HG02885 (cell line): ENCODE results near the gene BAZ1B.
"Not testable (repeated sequence)": the region's sequence is repeated elsewhere in the genome, so short reads cannot be mapped to it uniquely, and the experiment has no call there.

Experiments
- ATAC-seq: cut with Tn5 transposase; IDR thresholded peaks from one replicate; pipeline ENCODE4 v1.9.1; 2021; ENCODE audit warnings: mild to moderate bottlenecking; ENCODE audit not compliant: unreplicated experiment, poor library complexity

The BAZ1B gene

DNA sequence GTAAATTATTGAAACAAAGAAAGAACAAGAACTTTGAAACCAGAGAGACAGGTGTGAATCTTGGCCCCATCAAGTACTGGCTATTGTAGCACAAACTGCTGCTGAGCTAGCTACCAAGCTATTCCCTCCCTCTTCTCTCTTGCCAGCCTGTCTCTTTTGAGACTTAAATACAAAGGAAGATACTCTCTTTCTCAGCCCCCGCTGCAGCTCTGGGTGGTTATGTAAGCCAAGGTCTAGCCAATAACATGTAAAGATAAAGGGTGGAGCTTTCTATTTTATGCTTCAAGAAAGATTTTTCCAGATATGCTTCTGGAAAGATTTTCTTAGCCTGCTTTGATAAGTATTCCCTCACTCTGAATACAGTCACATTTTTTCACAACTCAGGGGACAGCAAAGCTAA lies 17.2 kb downstream of the BAZ1B start:
- ATAC-seq: no peak

DNA sequence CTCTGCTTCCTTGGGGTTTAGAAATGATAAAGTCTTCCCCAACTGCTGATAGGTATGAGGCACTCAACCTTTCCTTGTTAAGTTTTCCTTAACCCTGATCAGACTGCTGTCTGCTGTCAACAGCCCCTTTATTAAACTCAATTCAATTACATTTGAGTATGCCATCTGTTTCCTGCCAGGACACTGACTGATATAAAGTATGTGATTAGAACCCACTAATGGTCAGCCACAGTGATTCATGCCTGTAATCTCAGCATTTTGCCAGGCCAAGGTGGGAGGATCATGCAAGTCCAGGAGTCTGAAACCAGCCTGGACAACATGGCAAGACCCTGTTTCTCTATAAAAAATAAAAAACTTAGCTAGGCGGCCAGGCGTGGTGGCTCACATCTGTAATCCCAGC lies 18.1 kb downstream of the BAZ1B start:
- no peak for ATAC-seq

DNA sequence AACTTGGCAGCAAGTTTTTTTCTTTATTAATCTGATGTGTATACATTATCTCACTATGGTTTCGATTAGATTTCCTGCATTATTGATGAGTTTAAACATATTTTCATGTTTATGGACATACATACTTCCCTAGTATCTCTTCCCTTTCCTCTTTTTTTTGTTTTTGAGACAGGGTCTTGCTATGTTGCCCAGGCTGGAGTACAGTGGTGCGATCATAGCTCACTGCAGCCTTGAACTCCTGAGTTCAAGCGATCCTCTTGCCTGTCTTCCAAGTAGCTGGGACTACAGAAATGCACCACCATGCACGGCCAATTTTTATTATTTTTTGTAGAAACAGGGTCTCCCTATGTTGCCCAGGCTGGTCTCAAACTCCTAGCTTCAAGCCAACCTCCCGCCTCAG lies 18.9 kb downstream of the BAZ1B start:
- ATAC-seq: no peak

DNA sequence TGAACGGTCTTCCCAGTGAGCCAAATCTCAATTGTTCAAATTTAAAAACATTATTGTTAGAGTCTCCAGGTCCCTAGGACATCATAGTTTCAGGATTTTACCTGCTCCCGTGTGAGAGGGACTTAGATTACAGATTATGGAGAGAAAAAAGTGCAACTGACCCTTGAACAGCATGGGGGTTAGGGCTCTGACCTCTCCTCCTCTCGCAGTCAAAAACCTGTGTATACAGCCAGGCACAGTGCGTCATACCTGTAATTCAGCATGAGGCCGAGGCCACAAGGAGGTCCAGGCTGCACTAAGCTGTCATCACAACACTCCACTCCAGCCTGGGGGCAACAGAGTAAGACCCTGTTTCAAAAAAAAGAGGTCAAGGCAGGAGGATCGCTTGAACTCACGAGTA lies 25.5 kb downstream of the BAZ1B start:
- no peak for ATAC-seq

DNA sequence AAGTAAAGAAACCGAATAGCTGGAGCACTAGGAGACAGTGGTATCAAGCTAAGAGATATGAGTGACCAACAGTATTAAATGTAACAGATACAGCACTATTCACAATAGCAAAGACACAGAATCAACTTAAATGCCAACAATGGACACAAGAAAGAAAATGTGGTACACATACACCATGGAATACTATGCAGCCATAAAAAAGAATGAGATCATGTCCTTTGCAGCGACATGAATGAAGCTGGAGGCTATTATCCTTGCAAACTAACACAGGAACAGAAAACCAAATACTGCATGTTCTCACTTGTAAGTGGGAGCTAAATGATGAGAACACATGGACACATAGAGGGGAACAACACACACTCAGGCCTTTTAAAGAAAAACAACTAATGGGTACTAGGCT lies 26.6 kb downstream of the BAZ1B start:
- not testable (repeated sequence) for ATAC-seq

DNA sequence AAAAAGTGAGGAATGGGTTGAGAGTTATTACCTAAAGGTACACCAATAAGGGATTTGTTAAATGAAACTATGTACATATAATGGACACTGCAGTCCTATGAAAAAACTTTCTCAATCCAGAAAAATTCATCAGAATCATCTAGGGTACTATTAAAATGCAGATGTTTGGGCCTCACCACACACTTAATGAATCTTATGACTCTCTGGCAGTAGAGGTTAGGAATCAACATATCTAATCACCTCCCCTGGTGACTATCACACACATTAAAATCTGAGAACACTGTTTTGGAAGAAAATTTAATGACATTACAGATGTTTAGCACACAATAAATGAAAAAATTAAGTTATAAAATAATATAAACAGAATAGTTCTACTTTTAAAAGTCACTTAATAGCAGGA lies 32.1 kb downstream of the BAZ1B start:
- no peak for ATAC-seq

DNA sequence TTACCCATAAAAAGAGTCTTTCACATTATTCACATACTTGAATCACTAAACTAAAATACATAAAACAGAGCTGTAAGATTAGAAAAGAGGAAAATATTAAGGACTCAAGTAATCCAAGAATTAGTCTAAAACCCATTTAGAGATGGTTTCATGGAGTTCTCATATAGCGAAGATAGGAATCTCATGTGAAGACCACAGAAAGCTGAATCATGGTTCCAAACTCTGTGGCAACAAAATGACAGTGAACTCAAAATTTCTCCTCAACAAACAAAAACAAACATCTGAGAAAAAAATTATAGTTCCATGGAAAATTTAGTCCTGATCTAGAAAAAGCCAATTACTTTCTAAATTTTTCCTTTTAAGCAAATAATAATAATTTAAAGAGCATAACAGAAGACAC lies 34.6 kb downstream of the BAZ1B start:
- ATAC-seq: no peak

DNA sequence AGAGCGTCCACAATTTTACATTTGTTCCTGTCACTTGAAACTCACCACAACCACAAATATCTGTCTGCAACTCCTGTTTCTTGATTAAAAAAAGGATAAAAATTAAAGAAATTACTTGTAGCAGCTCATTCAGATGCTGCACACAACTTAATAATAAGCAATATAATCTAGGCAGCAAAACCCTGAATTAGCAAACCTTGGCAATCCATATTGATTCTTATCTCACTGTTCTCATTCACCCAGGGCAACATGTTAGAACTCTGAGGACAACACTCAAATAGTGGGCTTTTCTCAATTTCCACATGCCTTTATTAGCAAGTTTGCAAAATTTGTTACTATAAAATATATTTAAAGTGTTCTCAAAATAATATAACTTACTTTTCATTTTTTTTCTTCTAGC lies 38.9 kb downstream of the BAZ1B start:
- no peak for ATAC-seq

DNA sequence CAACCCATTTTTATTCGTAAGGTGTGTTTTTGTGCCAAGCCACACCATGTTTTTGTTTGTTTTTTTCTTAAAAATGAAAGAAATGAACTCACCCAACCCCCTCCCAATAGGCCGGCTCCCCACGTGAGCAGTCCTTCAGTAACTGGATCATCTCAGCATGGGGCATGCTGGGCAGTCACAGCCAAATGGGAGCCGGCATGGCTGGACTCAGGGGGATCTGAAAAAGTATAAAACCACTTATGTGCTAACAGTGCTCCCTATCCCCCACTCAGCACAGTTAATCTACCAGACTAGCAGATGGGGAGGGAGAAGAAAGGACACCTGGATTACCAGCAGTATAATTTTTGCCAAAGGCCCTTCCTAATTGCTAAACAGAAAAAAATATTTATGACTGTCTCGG lies 39.3 kb downstream of the BAZ1B start:
- ATAC-seq: no peak

DNA sequence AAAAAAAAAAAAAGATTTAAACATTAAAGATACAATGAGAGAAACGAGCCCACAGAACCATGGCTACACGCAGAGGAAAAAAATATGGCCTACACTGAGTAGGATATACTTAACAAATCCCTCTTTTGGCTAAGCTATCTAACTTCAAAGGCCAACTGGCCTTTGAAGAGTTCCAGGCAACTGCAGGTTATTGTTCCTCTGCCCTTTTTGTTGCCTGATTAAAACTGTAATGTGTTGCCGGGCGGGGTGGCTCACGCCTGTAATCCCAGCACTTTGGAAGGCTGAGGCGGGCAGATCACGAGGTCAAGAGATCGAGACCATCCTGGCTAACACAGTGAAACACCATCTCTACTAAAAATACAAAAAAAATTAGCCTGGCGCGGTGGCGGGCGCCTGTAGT lies 40.6 kb downstream of the BAZ1B start:
- not testable (repeated sequence) for ATAC-seq

DNA sequence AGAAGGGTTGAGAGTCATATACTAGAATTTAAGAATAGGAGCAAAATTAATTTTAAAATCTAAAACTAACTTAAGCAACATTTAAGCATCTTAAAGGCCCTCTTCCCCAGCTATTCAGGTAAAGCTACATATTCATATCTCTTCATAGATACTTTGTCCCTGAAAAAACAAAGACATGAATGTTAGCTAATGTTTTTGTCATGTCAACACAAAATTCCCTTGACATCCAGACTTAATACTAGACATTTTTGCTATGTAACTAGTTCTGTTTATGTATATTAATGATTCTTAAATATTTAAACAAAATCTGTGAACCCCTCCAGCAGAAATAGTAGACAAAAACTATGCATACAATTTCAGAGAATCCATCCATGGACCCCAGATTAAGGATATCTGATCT lies 43.5 kb downstream of the BAZ1B start:
- ATAC-seq: no peak

DNA sequence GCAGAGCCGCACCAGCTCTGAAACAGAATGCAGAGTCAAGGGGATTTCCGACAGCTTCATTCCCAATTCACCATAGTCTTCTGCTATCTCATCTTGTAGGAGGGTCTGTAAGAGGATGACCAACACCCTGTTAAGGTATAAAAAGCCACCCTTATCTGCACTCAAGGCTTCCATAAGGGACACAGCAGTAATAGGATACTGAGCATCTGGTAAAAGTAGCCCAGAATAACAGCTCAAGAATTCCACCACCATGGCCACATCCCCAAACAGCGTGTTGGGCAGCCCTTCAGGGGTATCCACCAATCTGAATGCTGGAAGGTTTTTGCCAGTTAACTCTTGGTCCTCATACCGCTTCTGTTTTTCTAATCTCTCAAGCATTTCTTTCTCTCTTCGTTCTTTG lies 44.7 kb downstream of the BAZ1B start:
- no peak for ATAC-seq

DNA sequence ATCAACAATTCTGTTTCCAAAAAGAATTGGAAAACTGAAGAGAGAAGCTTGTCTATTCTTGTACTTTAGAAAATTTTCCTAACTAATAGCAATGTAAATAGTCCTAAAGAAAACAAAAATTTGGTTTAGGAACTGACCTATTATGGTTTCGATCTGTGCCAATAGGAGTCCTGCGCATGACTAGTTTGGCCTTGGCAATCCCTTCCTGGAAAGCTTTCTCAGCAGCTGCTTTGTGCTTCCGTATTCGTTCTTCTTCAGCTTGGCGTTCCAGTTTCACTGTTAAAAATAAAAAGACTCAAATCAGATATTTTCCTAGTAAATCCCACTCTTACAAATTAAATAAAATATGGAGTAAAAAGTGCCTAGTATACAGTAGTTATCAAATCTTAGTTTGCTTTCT lies 51.9 kb downstream of the BAZ1B start:
- ATAC-seq: no peak

DNA sequence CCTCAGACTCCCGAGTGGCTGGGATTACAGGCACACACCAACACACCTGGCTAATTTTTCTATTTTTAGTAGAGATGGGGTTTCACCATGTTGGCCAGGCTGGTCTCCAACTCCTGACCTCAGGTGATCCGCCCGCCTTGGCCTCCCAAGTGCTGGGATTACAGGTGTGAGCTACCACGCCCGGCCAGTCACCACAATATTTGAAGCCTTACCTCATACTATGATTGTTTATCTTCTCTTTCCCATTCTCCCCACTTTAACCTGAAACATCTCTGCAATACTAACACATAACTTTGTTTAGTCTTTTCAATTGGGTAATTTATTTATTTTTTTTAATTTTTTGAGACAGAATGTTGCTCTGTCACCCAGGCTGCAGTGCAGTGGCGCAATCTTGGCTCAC lies 55.0 kb downstream of the BAZ1B start:
- not testable (repeated sequence) for ATAC-seq

DNA sequence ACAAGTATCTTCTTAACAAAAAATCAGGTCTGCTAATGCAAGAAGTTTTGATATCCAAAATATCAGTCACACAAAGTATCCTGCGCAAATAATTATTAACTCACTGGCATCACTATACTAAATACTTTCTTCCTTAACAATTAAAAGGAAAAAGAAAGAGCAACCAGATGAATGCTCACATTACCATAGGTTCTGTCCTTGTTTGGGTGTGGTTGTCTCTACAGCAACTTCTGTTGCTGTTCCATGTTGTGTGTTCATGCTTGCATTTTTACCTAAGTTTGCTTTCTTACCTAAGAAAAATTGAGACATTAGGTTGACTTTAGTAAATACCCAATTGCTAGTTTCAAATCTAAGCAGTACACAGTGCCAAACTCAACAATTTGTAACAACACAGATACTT lies 56.0 kb downstream of the BAZ1B start:
- no peak for ATAC-seq

DNA sequence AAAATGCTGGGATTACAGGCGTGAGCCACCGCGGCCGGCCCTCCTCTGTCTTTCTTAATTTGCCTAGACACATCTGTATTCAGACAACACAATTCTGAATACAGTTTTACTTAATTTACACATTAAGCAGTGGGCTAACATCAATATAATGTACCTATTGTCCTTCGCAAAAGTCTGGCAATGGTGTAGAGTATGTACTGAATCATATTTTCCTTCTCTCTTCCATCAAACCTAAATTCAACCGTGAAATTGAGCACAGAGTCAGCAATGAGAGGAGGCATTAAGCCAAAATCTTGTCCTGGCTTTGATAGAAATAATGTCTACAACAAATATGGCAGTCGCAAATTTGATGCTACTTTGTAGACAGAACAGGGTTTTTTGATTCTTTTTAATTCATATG lies 58.1 kb downstream of the BAZ1B start:
- no peak for ATAC-seq

DNA sequence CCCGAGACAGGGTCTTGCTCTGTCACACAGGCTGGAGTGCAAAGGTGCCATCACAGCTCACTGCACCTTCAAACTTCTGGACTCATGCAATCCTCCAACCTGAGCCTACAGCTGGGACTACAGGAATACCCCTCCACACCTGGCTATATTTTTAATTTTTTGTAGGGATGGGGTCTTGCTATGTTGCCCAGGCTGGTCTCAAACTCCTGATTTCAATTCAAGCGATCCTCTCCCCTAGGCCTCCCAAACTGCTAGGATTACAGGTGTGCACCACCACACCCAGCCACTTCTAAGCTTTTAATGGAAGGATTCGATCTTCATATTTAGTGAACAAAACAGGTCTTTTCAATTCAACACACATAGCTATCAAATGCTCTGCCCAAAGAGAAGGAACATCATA lies 58.8 kb downstream of the BAZ1B start:
- no peak for ATAC-seq

DNA sequence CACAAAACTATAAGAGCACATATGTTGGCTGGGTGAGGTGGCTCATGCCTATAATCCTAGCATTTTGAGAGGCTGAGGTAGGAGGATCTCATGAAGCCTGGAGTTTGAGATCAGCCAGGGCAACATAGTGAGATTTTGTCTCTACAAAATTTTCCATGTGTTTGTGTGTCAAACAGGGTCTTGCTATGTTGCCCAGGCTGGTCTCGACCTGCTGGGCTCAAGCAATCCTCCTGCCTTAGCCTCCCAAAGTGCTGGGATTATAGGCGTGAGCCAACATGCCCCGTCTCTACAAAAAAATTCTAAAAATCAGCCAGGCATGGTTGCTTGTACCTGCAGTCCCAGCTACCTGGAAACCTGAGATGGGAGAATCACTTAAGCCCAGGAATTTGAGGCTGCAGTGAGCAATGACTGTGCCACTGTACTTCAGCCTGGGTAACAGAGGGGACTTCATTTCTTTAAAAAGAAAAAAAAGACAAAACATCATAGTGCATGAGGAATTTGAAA lies 60.3 kb downstream of the BAZ1B start:
- no peak for ATAC-seq

DNA sequence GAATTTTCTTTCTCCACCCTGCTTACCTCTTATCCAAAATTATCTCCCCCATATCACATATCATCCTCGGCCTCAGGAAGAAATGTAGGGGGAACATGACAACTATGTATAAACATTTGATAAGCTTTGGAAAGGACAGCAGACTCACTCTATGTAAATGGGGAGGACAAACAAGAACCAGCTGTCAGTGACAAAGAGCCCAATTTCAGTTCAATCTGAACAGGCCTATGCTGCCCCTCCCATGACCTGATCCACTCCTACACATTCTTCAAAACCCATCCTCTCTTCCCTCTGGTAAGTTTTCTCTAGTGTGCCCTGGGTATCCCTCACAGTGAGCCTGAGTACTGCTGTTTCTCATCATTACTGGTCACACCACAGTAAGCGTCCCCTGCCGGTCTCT lies 67.7 kb downstream of the BAZ1B start:
- no peak for ATAC-seq

DNA sequence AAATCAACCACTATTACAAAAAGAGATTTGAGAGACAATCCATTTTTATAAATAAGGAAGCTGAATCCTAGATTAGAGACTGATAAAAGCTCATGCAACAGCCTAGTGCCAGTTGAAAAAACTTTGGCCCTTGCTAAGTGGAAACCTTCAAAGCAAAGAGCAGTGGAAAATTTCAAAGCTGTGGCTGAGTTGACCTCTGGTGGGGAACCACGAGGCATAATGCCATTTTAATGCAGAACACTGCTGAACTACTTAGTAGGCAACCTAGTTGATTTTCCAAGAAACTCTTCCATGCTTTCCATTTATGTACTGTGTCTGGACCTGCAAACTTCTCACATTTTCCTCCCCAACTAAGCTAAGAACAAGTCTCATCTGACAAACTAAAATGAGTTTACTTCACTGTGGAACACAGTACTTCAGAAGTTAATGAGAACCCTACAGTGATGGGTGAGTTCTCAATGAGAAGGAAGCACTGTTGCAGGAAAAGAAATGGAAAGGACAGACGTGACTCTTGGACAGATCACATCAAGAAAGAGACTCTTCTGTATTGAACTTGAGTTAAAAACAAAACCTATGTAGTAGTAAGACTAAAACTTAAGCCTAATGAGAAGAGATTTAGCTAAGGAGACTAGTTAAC lies 69.0 kb downstream of the BAZ1B start:
- no peak for ATAC-seq

DNA sequence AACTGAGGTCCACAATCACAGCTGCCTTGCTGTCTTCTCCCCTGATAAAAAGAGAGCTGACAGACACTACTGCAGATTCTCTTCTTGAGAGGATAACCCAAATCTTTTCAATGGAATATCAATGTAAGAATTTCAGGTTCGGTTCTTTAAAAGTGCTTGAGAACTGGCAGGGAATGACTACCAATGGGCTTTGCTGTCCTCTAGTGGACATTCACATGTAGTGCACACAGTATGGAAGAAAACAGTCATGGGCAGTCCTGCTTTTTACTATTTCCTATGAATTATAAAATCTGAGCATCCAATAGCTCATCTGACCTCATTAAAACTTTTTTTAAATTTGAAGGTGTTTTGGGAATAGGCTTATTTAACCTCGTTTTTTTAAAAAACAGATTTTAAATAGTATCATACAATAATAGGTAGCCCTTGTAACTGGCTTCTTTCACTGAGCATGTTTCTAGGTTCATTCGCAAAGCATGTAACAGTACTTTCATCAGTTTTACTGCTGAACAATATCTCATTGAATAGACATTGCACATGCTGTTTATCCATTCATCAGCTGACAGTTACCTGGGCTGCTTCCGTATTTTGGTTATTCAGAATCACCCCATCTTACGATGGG lies 70.2 kb downstream of the BAZ1B start:
- no peak for ATAC-seq

DNA sequence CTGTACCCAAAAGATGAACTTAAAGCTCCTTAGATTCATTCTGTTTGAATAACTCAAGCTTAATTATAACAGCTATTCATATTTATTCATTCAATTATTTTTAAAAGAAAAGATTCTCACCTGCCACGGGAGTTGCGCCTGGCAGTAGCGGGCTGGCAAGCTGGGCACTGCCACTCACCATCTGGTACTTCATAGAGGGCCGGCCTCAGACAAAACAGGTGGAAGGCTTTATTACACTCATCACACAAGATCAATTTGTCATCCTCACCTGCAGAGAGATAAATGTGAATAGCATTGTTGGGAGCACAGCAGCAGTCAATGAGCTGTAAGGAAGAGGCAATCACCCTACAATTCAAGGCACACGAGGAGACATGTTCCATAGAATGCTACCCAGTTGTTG lies 72.7 kb downstream of the BAZ1B start:
- ATAC-seq: no peak
